ENCODE measurements around the gene GPR107.
A peak's percentile ranks its signal among the peaks of the same experiment; 100 is the strongest.

GPR107 gene

GRCh38 chr9:130139251-130139650, 85.5 kb downstream of the GPR107 start:
- DNase-seq: no peak

GRCh38 chr9:130140706-130141105, 87.0 kb downstream of the GPR107 start:
- no peak for DNase-seq

- DNase-seq: no peak
Observed at GRCh38 chr9:130142056-130142455, 88.3 kb downstream of the GPR107 start.

- DNase-seq: no peak
Observed at GRCh38 chr9:130142641-130143040, 88.9 kb downstream of the GPR107 start.

GRCh38 chr9:130143279-130143893, 89.7 kb downstream of the GPR107 start:
- no peak for DNase-seq

- DNase-seq: no peak
Observed at GRCh38 chr9:130143958-130144366, 90.3 kb downstream of the GPR107 start.

GRCh38 chr9:130144703-130145102, 91.0 kb downstream of the GPR107 start:
- DNase-seq: no peak

- DNase-seq: no peak
Observed at GRCh38 chr9:130145658-130146057, 92.0 kb downstream of the GPR107 start.

- no peak for DNase-seq
Observed at GRCh38 chr9:130147198-130147597, 93.5 kb downstream of the GPR107 start.

- no peak for DNase-seq
Observed at GRCh38 chr9:130147910-130148309, 94.2 kb downstream of the GPR107 start.

GRCh38 chr9:130149031-130149430, 95.3 kb downstream of the GPR107 start:
- no peak for DNase-seq

GRCh38 chr9:130149654-130150286, 96.1 kb downstream of the GPR107 start:
- DNase-seq: no peak

- DNase-seq: peak in 1 of 2 experiments; percentile 15
Observed at GRCh38 chr9:130150779-130151382, 97.2 kb downstream of the GPR107 start.

- no peak for DNase-seq
Observed at GRCh38 chr9:130154816-130155215, 101.1 kb downstream of the GPR107 start.

- DNase-seq: no peak
Observed at GRCh38 chr9:130155647-130156046, 101.9 kb downstream of the GPR107 start.

GRCh38 chr9:130156672-130157071, 103.0 kb downstream of the GPR107 start:
- no peak for DNase-seq

- no peak for DNase-seq
Observed at GRCh38 chr9:130157079-130157478, 103.4 kb downstream of the GPR107 start.

- no peak for DNase-seq
Observed at GRCh38 chr9:130158001-130158400, 104.3 kb downstream of the GPR107 start.

GRCh38 chr9:130159057-130159456, 105.4 kb downstream of the GPR107 start:
- no peak for DNase-seq

GRCh38 chr9:130159915-130160670, 106.4 kb downstream of the GPR107 start:
- no peak for DNase-seq

- DNase-seq: no peak
Observed at GRCh38 chr9:130160862-130161470, 107.3 kb downstream of the GPR107 start.

- no peak for DNase-seq
Observed at GRCh38 chr9:130165579-130165978, 111.9 kb downstream of the GPR107 start.

GRCh38 chr9:130166399-130166798, 112.7 kb downstream of the GPR107 start:
- DNase-seq: no peak

Data from SW 1271 (cell line).